A673 (cell line): ENCODE results near the gene PAQR4. TPM values are rescaled to one million over a fixed set of nuclear protein-coding genes. Genes with fewer than 3 reads are reported as not detected.

Source experiments
- BruUV-seq: library from RNA; stranded (reverse); fragments of 400-500 nt; replicated peaks from 2 replicates; lab custom pipeline; 2021; lab: Mats Ljungman, UMichigan
- CTCF ChIA-PET: fragments of 300-600 bp; sonication (Branson Sonifier 250); formaldehyde crosslinking; loops from one replicate; lab custom pipeline; 2022; ENCODE audit warnings: antibody characterized with exemption; lab: Charles Lee
- POLR2A ChIA-PET: fragments of 300-600 bp; sonication (Branson Sonifier 250); formaldehyde crosslinking; loops from one replicate; lab custom pipeline; 2022; ENCODE audit warnings: antibody characterized with exemption; ENCODE audit not compliant: low non-redundant PET; lab: Charles Lee
- DNase-seq: peaks from one replicate; pipeline ENCODE4 v3.0.0-alpha.2; 2015; ENCODE audit warnings: low spot score
- H3K27ac ChIP-seq: fragments of 200-600 bp; sonication (generic); 2 replicates; pipeline ENCODE4 v1.5.1; 2016; ENCODE audit warnings: mixed run types, low read depth, mild to moderate bottlenecking, mixed read lengths, antibody characterized with exemption, low read length; ENCODE audit not compliant: poor library complexity, severe bottlenecking
- H3K27me3 ChIP-seq: fragments of 200-600 bp; sonication (generic); replicated peaks from 2 replicates; pipeline ENCODE4 v1.6.1; 2017; ENCODE audit warnings: mixed run types, low read depth, mild to moderate bottlenecking, mixed read lengths, antibody characterized with exemption, low read length; ENCODE audit not compliant: insufficient read depth, poor library complexity
- H3K36me3 ChIP-seq: fragments of 200-600 bp; sonication (generic); 2 replicates; pipeline ENCODE4 v1.6.1; 2016; ENCODE audit warnings: mixed run types, mild to moderate bottlenecking, mixed read lengths, antibody characterized with exemption, low read length; ENCODE audit not compliant: insufficient read depth, poor library complexity, severe bottlenecking
- H3K4me1 ChIP-seq: fragments of 200-600 bp; sonication (generic); 2 replicates; pipeline ENCODE4 v1.6.1; 2017; ENCODE audit warnings: mixed run types, mild to moderate bottlenecking, mixed read lengths, antibody characterized with exemption, low read length; ENCODE audit not compliant: insufficient read depth, poor library complexity, severe bottlenecking
- H3K4me3 ChIP-seq: fragments of 200-600 bp; sonication (generic); 2 replicates; pipeline ENCODE4 v1.5.1; 2016; ENCODE audit warnings: low read depth, mixed run types, mild to moderate bottlenecking, mixed read lengths, low read length; ENCODE audit not compliant: poor library complexity, severe bottlenecking
- H3K9me3 ChIP-seq: fragments of 200-600 bp; sonication (generic); 2 replicates; pipeline ENCODE4 v1.6.1; 2016; ENCODE audit warnings: mixed run types, low read depth, mild to moderate bottlenecking, mixed read lengths, antibody characterized with exemption, low read length; ENCODE audit not compliant: poor library complexity, severe bottlenecking
- CTCF ChIP-seq: fragments of 300-800, 200-600 bp; sonication (generic); conservative IDR thresholded peaks from 2 replicates; pipeline ENCODE4 v1.5.1; 2017; ENCODE audit warnings: low read depth, mild to moderate bottlenecking, antibody characterized with exemption, low read length, moderate library complexity, mixed read lengths
- EZH2 ChIP-seq: fragments of 200-600 bp; sonication (generic); IDR thresholded peaks from 2 replicates; pipeline ENCODE4 v1.6.1; 2017; ENCODE audit warnings: borderline replicate concordance, low read depth, mild to moderate bottlenecking, mixed read lengths, antibody characterized with exemption, low read length; ENCODE audit not compliant: poor library complexity, severe bottlenecking
- intact Hi-C: fragments of 100-400 bp; cut with micrococcal nuclease; formaldehyde crosslinking; loops from one replicate; pipeline ENCODE4 v1.10.0; 2022; ENCODE audit not compliant: unreplicated experiment
- total RNA-seq: library from RNA; stranded (reverse); gene quantifications from 2 replicates; pipeline ENCODE4 v1.2.3, GENCODE V29; 2021

PAQR4 gene
- total RNA-seq, 1 experiment from 2014 or later = 46.5 TPM

DNA sequence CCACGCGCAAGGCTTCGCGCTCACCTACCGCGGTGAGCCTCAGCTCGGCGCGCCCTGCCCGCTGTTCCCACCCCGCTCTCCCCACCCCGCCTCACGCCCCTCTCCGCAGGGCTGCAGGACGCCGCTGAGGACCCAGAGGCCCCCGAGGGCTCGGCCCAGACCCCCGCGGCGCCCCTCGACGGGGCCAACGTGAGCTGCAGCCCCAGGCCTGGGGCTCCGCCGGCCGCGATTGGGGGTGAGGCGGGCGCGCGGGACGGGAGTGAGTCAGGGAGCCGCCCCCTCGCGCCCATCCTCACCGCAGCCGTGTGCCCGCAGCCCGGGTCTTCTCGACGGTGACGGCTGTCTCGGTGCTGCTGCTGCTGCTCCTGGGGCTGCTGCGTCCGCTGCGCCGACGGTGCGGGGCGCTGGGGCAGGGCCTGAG, 1.9 kb upstream of the PAQR4 start:
- DNase-seq = no peak
- Histone ChIP-seq H3K4me3 (no peak overlapping the region), H3K9me3 (no peaks in the 10 kb centered on the region), H3K36me3 (peaks cover 6% of the 10 kb centered on the region), H3K27ac (no peak overlapping the region), H3K27me3 (no peaks in the 10 kb centered on the region), H3K4me1 (peaks cover 32% of the 10 kb centered on the region)
- ChIA-PET CTCF (interaction anchor here (0.5 to 1.6 kb wide), 2 partner anchors 40 to 688 kb away, joined by 3 read pairs; no protein-coding TSS in a partner anchor), POLR2A (no interaction called here)
- BruUV-seq = no TSS peak
- intact Hi-C loops = no loop called here
- TF ChIP-seq CTCF (no peak), EZH2 (no peak)

- no peak for DNase-seq
- POLR2A ChIA-PET = no interaction called here
- Histone ChIP-seq H3K4me1 (peaks cover 33% of the 10 kb centered on the region), H3K27me3 (no peaks in the 10 kb centered on the region), H3K9me3 (no peaks in the 10 kb centered on the region), H3K4me3 (no peak overlapping the region), H3K27ac (no peak overlapping the region), H3K36me3 (peaks cover 11% of the 10 kb centered on the region)
- CTCF ChIA-PET = interaction anchor here (1.6 kb wide), 1 partner anchor 40 kb away, joined by 3 read pairs; no protein-coding TSS in a partner anchor
- TF ChIP-seq EZH2 = no peak
- no peak for TF ChIP-seq CTCF
- intact Hi-C loops = no loop called here
- BruUV-seq = no TSS peak
Measured at GRCh38 chr16:2967721-2968161, 1.4 kb upstream of the PAQR4 start.

DNA sequence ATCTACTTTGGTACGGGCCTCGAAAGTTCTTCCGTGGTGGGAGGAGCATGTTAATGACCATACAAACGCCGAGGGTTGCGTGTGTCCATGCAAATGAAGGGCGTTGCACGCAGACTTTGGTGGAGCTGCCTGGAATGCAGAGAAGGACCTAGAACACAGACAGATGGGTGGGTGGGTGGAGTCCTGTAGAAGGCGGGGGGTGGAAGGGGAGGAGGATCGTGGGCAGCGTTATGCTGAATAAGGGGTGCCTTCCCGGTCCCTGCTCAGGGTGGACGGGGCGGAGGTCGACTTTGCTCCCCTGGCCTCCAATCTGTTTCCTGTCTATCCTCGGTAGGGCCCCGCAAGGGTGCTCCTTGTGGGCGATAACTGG, 795 bp upstream of the PAQR4 start:
- DNase-seq = peak; percentile 70
- no peak for TF ChIP-seq CTCF
- no peak for TF ChIP-seq EZH2
- Histone ChIP-seq H3K9me3 (no peaks in the 10 kb centered on the region), H3K4me1 (peaks cover 29% of the 10 kb centered on the region), H3K27ac (peak overlapping the region; percentile 84), H3K27me3 (no peaks in the 10 kb centered on the region), H3K4me3 (peak overlapping the region; percentile 86), H3K36me3 (peaks cover 15% of the 10 kb centered on the region)
- BruUV-seq = no TSS peak
- ChIA-PET POLR2A (no interaction called here), CTCF (interaction anchor here (1.6 kb wide), 1 partner anchor 41 kb away, joined by 3 read pairs; no protein-coding TSS in a partner anchor)
- intact Hi-C loops = no loop called here
